Measurements from ENCODE around the gene C12orf60.

C12orf60 gene

DNA sequence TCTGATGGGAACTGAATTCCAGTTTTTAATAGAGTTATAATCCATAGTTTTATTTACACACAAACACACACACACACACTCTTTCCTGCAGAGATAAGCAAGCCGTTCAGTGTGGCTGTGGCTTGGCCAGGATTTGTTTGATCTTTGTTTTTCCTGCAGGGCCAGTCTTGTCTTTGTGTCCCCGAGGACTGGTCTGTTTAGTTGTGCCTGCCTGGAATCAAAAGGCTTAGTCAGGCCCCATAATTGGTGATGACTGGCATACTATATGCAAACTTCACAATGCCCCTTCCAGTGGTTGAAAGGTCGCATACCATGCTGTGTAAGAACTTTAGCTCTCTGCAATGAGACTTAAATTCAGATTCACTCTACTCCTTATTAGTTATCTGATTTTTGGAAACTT lies 26.2 kb upstream of the C12orf60 start:
- no peak for DNase-seq

DNA sequence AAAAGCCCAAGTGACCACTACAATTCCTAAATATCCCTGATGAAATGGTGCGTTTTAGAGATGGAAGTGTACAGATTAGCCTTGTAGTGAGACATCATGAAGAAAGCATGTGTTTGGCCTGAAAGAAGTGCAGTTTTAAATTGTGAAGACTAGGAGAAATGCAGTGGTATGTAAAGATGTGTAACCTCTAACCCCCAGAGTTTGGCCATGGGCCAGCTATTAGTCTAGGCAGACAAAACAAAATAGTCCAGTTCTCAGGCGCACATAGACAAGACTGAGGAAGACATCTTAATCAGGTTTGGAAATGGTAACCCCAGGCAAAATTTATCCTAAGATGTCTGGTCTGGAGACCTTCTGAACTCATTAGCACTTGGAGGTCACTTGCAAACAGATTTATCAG lies 23.6 kb upstream of the C12orf60 start:
- DNase-seq = no peak

DNA sequence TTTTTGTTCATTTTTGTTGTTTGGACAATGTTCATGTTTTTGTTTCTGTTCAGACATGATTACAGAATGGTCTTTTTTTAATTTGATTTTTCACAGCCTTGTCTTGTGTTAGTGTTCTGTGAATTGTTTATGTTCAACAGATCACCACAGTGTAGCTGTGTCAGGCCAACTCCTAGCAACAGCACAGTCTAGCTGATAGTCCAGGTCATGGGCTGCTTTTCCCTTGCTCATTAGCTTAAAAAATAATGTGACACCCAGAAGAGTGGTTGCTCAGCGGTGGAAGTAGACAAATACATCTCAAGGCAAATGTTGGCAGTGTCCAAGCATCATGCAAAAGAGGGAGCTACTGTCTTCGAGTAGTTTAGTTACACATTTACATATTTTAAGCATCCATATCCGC lies 22.6 kb upstream of the C12orf60 start:
- DNase-seq = no peak

DNA sequence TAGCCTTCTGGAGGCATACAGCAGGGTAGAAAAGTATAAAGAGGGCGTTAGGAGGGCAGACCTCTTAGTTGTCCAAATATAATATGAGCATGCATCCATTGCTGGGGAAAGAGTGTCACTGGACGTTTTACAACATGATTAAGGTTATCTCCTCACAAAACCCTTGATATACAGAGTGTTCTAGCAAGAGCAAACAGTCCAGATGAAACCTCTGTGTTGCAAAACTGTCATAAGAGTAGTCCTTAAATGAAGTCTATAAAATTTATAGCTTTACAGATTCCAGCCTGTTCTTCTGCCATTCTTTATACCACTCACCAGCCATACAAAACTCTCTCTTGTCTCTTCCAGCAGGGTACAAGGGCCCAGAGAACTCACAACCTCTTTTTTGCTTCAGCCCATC lies 21.9 kb upstream of the C12orf60 start:
- no peak for DNase-seq

DNA sequence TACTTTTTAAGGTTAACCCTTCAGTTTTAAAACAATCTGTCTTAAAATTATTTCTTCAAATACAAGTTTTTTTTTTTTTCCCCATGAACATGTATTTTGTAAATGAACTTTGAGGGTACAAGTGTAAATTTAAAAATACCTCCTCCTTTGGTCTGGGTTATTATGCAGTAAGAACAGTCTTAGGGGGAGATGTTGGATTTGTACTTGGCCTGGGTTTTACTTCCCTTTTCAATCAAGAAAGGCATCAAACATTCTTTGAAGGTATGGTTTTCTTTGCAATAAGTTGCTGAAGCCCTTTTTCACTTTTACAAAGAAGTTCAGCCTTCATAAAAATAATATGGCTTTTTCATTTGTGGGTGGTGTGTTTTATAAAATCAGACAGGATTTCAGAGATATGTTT lies 20.7 kb upstream of the C12orf60 start:
- DNase-seq = no peak

DNA sequence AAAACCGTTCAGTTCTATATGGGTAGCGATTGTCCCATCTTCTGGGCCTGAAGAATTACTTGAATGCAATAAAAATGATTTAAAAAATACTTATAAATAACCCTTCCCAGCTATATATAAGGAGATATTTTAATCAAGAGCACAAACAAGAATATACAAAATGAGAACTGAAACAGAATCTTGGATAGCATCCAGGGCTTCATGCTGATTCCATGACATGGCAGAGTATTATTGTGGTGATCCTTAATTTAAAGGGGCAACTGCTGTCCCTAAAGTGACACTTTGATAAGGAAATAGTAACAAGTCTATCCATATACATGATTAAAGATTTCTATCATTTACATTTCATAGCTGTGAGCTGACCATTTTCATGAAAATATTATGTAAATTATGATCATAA lies 19.0 kb upstream of the C12orf60 start:
- peak; percentile 27 for DNase-seq

DNA sequence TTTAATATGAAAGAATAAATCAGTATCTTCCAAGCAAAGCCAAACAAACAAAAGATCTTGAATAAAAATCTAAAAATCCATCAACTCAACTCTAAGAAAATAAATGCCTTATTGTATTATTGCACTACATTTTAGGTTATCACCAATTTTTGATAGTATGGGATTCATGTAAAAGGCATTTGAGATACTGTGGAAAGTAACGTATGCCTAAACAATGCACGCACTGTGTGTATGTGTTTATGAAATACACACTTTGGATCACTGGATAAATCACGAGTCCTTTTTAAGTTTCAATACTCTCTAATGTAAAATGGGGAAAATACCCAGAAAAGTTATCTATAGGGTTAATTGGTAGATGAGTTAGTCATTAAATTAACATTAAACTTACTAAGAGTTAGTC lies 17.9 kb upstream of the C12orf60 start:
- DNase-seq = no peak

DNA sequence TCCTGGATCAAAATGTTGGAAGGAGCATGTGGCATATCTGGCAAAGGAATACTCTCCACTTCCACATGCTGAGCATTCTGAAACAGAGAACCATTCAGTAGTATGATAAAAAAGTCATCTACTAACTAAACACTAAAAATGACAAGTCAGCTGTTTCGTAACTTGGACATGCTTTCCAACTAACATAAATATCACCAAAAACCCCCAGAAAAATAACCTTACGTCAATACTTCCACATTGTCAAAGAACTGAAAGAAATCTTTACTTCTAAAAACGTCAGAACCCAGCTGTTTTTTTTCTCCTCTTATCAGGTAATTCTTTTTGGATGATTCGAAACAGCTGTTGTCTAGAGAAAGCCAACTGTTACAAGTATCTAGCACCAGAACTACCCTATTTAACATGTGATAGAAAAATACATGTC lies 8.4 kb upstream of the C12orf60 start:
- DNase-seq = peak; percentile 60

DNA sequence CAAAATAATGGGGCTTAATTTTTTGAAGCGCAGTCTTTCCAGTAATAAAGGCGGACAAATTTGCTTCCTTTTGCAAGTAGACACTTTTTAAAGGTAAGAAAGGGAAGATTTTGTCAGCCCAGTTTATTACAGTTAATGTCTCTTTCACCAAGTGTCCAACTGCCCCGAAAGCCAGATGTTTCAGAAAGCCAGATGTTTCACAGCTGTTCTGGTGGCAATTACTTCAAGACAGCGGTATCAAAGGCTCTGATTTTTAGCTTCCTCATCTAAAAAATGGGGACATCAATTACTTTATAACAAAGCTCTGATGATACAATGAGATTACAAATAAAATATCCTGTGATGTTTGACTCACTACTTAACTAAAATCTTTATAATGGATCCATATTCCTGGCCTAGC lies 1.2 kb upstream of the C12orf60 start:
- DNase-seq = no peak

DNA sequence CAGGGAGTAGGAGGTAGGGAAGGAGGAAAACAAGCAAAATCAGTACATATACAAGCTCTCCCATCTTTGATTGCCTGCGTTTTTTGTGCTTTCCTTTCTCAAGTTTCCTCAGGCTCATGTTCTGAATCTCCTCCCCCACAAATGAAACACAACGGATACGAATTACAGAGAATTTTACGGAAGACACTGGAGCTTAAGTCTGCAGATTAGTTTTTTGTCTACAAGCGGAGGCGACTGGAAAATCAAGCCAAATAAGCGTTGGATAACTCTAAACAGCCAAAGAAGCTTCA lies 804 bp upstream of the C12orf60 start:
- DNase-seq = no peak

DNA sequence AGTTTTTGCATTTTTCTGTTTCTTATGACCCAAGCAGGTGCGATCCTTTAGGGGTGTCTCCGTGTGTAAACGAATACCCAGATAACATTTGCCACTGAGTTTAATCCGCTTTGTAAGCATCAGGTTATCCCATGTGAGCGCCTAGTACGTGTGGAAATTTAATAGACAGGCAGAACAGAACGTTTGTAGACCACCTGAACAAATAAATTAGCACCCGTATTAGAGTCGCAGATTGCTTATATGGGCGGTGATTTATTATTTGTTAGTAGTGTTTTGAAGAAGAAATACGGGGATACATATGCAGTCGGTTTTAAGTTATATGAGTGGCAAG lies 325 bp downstream of the C12orf60 start:
- peak; percentile 5 for DNase-seq

DNA sequence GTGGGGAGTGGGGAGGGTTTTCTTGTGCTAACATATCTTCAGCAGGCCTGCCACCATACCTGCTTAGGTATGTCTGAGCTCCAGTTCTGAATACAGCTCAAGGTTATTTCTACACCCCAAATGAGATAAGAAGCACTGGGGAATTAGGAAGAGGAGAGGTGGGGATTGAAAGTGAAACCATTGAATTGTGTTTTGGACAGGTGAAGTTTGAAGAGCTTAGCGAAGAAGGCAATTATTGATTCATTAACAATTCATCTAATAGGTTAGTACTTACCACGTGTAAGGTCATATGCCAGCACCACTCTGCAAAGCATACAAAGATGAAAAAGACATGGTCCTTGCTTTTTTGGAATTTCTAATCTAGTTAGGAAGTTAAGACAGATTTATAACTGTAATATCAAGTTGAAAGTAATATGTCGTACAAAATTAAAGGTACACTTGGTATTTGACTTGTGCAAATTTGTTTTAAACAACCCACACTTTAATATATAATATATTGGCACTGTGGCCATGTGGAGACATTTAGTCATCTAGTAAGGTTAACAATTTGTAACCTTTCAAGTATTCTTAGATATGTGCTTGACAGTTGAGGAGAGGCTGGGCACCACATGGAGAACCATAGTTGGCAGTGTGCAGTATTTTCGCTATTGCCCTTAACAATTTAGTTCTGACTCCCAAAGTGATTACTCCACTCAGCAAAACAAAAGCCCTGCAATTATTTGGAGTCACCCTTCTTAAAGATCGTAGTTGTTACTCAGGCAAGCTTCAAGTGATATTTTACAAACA lies 6.9 kb downstream of the C12orf60 start:
- DNase-seq = no peak

DNA sequence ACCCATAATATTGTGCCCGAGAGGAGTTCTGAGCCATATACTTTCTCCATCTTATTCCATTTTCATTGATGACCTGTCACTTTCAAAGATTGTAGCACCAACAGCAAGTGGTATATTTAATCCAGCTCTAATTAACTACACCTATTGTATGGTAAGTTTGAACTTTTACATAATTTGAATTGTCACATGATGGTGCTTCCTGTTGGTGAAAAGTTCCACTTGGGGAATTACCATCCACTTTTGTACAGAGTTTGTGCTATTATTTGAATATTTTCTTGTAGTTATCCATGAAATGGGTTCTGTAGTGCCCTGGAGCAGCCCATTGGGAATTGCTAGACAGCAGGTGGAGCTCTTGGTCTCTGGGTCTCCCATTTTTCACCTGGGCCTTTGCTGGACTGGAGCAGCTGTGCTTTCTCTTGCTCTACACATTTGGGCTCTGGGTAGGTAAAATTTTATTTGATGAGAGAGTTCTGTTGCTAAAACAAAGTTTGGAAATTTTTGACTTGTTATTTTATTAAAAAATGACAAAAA lies 7.5 kb downstream of the C12orf60 start:
- no peak for DNase-seq

DNA sequence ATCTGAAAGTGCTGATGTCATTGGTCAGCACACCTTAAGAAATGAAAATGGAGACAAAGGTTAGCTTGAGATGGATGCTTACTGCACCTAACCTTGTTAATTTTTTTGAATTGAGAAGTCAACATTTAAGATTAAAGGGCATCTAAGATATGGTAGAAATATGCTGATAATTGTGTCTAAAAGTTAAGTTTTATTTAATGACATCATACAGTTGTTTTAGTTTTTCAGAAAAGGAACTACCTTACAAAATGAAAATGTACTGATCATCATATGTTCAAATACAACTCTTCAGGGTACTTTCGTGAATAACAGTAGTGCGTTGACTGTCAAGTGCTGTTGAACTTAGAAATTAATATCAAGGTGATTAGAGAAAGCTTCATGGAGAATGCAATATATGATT lies 8.0 kb downstream of the C12orf60 start:
- DNase-seq = no peak

DNA sequence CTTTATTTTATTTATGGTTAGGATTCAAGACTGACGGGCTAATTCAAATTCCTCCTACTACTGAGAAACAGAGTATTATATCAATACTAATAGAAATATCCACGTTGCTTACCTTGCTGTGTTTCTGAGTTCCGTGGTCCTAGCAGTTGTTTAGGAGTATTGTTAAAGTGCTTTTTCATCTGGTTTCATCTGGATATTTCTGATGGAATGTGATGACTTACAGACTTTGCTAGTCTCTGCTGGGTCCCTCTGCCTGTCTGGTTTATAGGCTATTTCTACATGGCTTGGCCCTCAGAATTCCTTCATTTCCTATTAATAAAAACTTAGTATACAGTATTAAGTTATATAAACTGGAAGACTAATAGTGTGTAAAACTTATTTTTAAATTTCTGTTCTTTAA lies 10.5 kb downstream of the C12orf60 start, which contains the start of gene SMCO3:
Gene SMCO3, minus strand, starts transcription at position 169 of the 400 bp plus-strand sequence. CDS start 7,502 bp downstream, outside the sequence.
- DNase-seq = no peak

DNA sequence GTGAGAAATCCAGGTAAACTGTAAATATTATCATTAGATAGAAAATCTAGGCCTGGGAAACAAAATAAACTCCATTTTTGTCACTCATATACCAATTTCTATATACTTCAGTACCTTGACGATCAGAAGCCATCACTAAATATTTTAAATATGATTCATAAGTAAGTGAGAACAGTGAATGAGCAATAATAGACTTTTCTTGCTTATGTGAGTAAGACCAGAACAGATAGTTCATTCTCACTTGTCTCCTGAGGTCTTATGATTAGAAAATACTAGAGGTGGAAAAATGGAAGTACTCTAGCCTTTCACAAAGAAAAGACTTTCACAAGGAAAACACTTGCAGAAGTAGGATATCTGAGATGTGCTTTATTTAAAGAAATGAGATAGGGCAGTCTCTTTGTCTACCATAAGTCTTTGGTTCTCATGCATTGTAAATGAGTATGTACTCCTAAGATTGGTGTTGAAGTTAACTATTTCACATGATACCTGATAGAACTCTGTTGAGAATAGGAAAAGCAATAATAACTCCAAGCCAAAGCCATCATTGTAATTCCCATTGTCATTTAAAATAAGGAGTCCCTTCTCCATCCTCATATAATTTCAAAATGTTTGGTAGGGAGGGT lies 20.7 kb downstream of the C12orf60 start:
- no peak for DNase-seq

DNA sequence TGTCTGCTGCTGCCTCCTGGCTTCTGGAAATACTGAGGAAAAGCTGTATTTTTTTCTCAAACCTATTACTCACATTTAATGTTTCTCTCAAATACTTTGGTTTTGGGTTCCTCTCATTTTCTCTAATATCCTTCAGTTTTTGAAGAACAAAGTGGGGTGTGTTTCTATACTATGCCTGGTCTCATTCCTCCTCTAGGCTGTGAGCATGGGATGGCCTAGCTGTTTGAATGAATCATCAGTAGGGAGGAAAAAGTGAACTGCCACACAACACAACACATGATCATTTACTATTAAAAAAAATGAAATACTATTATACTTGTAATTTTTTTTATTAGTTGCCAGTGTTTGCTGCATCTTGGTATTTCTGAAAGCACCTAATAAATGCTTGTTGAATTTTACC lies 21.8 kb downstream of the C12orf60 start:
- DNase-seq = no peak

DNA sequence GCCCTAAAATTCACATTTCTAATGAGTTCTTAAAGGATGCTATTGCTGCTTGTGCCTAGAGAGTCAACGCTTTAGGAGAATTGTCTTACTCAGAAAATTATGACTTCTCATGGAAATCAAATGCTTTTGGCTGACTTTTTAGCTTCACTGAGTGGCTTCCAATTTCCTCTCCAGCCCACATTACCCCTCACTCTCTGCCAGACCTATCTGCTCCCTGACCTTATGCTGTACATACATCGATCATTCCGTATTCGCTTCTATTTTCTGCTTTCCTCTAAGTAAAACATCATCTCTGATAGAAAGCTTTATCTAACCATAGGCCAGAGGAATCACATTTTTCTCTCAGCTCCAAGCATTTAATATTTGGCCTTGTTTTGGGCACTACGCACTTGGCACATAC lies 23.0 kb downstream of the C12orf60 start:
- no peak for DNase-seq

DNA sequence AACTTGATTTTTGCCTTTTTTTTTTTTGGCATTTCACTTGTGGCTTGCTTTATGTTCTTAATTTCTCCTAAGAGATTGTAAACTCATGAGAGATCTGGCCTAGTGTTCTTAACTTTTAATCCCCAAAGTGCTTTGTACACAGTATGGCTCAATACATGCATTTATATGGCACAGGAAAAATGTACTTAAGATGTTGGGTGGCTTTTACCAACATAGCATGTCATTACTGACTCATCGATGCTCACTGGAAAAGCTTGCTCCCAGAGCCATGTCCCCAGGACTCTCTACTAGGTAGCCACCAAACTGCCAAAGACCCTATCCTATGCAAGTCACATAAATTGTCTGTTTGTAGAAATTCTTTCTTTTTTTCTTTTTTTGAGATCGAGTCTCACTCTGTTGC lies 23.6 kb downstream of the C12orf60 start:
- no peak for DNase-seq

DNA sequence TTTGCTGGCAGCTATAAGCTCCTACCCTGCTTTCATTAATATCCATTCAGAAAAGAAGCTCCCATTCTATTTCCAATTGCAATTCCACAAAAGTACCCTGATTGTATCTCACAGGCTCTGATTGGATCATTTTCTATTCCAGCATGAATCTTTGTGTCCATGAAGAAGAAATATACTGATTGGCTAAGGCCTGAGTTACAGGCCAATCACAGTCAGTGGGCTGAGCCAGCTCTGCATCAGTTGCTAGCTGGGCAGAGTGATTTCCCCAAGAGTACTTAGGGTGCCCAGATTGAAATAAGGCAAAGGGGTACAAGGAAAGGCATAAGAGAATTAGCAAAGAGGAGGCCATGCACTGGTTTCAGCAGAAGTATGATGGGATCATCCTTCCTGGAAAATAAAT lies 25.4 kb downstream of the C12orf60 start:
- no peak for DNase-seq

DNA sequence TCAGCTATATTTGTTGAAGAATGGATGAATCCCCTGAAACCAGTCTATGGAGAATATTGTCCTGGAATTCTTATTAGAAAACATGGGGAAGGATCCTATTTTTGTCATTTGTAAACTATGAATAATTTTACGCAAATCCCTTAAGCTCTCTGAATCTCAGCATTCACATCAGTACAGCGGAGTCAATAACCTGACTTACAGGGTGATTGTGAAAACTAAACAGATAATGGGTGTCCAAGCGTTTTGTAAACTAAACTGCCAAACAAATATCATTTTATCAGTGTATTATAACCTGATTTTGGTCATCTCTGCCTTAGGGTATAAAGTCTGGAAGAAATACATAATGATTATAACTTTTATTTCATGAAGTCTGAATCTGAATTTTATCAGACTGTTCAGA lies 29.9 kb downstream of the C12orf60 start:
- no peak for DNase-seq

DNA sequence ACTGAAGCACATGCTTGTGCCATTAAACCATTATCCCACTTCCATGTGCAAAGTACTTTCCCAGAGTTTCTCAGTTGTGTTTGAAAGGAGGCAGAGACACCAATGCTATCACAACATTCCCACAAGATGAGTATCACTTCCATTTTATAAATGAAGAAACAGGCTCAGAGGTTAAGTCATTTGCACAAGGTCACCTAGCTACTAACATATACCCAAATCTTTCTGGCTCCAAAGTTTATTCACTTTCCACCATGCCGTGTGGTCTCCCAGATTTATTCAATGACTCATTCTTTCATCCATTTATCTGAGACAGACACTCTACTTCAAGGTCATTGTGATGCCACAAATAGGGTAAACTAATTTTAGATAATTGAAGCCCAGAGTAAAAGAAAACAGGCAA lies 30.5 kb downstream of the C12orf60 start:
- DNase-seq = no peak

DNA sequence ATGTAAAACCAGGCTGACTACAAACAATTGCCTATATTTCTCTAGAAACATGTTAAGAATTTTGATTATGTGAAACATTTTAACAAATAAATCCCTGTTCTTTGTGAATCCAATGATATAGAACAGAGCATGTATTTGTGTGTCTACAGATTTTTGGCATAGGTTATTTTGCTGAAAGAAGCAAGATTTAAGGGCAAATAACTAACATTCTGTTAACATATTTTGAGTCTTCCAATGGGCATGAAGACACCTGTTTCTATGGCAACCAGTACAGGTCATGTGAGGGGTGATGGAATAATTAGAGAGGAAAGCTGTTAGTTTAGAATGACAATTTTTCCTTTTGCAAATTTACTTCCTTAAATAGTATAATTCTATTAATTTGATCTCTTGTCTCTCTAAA lies 31.0 kb downstream of the C12orf60 start:
- no peak for DNase-seq

DNA sequence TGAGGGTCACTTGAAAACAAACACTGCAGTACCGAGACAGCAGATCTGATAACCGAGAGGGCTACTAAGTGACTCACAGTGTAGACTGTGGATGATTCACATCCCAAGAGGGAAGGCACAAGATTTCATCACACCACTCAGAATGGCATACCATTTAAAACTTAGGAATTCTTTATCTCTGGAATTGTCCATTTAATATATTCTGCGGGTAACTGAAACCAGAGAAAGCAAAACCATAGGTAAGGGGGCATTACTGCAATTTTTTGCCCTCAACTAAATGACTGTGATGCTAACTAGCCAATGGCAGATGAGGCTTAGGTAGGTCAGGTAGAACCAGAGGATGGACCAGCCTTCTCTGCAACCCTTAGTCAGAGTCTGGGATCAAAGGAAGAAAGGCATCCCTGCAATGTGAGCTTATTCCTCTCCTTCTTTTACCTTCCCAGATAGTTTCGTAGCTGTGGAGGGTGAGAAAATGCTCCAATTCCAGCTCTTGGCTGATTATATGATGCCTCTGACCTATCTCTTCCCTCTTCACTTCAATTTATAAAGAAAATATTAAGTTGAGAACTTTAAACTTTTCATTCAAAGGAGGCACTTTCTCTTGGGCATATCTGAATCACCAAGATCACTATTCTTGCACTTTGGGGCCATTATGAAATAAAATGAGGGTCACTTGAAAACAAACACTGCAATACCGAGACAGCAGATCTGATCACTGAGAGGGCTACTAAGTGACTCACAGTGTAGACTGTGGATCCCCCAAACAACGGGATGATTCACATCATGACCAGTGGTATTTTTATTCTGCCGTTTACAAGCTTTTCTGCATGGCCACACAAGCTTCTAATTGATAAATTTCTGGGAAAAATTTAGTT lies 33.1 kb downstream of the C12orf60 start:
- peak; percentile 63 for DNase-seq
